ENCODE results near the gene EDC3. TPM values are rescaled to one million over a fixed set of nuclear protein-coding genes. Genes with fewer than 3 reads are reported as not detected.

Gene EDC3
- total and polyA plus RNA-seq, 9 of the 15 experiments (the other 6 are each of a cell fraction or from before 2014, with no cell fraction given), result 11.7 to 63.9 (median 32.8) TPM

GRCh38 chr15:74727727-74728126 is 31.9 kb upstream of the EDC3 start:
- FAIRE-seq, result no peak
- no peaks in the 10 kb centered on the region for H3K9me1 ChIP-seq (ENCODE audit: control insufficient read depth, insufficient read depth, low read length)
- no peak for ATAC-seq
- no peaks in the 10 kb centered on the region for H3K9me3 ChIP-seq (replicated peaks; ENCODE audit: control insufficient read depth, insufficient read depth, low read depth, low read length)
- POLR2A ChIA-PET, result no interaction called here
- intact Hi-C loops (cut with micrococcal nuclease), result no loop called here
- TF ChIP-seq BCOR (IDR thresholded peaks at IDR 0.05) (no peak), E2F4 (CRISPR knock-in tag; IDR thresholded peaks at IDR 0.05; ENCODE audit: low read depth) (no peak), NFIC (IDR thresholded peaks at IDR 0.05) (peak; percentile 49), ZNF561 (CRISPR knock-in tag; conservative IDR thresholded peaks at IDR 0.05) (no peak), ARID1B (IDR thresholded peaks at IDR 0.05) (no peak), PTBP1 (IDR thresholded peaks at IDR 0.05; ENCODE audit: low read depth, low read length) (no peak)
- TF ChIP-seq, protein P1, sequence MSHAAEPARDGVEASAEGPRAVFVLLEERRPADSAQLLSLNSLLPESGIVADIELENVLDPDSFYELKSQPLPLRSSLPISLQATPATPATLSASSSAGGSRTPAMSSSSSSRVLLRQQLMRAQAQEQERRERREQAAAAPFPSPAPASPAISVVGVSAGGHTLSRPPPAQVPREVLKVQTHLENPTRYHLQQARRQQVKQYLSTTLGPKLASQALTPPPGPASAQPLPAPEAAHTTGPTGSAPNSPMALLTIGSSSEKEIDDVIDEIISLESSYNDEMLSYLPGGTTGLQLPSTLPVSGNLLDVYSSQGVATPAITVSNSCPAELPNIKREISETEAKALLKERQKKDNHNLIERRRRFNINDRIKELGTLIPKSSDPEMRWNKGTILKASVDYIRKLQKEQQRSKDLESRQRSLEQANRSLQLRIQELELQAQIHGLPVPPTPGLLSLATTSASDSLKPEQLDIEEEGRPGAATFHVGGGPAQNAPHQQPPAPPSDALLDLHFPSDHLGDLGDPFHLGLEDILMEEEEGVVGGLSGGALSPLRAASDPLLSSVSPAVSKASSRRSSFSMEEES (CRISPR knock-in tag; IDR thresholded peaks at IDR 0.05), result peak; percentile 14; the same call in 1 of the 2 replicates
- H3K4me3 ChIP-seq, result no peak overlapping the region
- in situ Hi-C loops (cut with MboI), result no loop called here
- H3K4me1 ChIP-seq (replicated peaks in 1 of 2; ENCODE audit: control insufficient read depth in 2 of 2, insufficient read depth in 2 of 2, low read length in 2 of 2), result peaks cover 5 to 16% of the 10 kb centered on the region in 2 experiments; a peak in 2 of 5 replicates
- no peaks in the 10 kb centered on the region for H3K36me3 ChIP-seq (ENCODE audit: control insufficient read depth, insufficient read depth, low read length)
- no TSS peak for BruUV-seq (replicated peaks)
- no peak overlapping the region for H2AFZ ChIP-seq (ENCODE audit: low read depth, low read length)
- H3K79me2 ChIP-seq (ENCODE audit: control insufficient read depth, insufficient read depth, low read length), result no peaks in the 10 kb centered on the region
- DNase-seq (ENCODE audit: extremely low read depth in 1 of 4, low spot score in 3 of 4), result no peak
- H3K4me2 ChIP-seq (ENCODE audit: insufficient read depth, low read length), result no peak overlapping the region
- no peaks in the 10 kb centered on the region for H4K20me1 ChIP-seq (replicated peaks; ENCODE audit: control insufficient read depth, insufficient read depth, low read length)
- 17% methylated on average over 7 of the region's 7 CpGs for WGBS (ENCODE audit: insufficient coverage, low coverage, missing lambda C conversion rate)
- H3K27ac ChIP-seq (ENCODE audit: extremely low read depth, low read depth, low read length), result no peak overlapping the region
- no peak overlapping the region for H3K9ac ChIP-seq (ENCODE audit: insufficient read depth in 1 of 2, low read depth in 2 of 2, low read length in 2 of 2)
- peaks cover 38 to 67% of the 10 kb centered on the region in 2 experiments for H3K27me3 ChIP-seq (ENCODE audit: control insufficient read depth in 2 of 2, insufficient read depth in 2 of 2, low read length in 2 of 2)
- CTCF ChIA-PET (ENCODE audit: low intra/inter-chr PET ratio), result no interaction called here

All from K562 (cell line).